Dendritic cell treated with granulocyte-macrophage colony-stimulating factor and Interleukin-4, amounts not matched to agents 40 ng/mL and 50 ng/mL, for 4 days (primary cell): ENCODE data around the gene SYNJ2.
"Not testable (repeated sequence)": the region's sequence is repeated elsewhere in the genome, so short reads cannot be mapped to it uniquely, and the experiment has no call there.

Experiments used
- H3K27ac Mint-ChIP-seq: one replicate; pipeline ENCODE4 v1.8.0; 2022; ENCODE audit warnings: mild to moderate bottlenecking, mixed read lengths
- H3K27me3 Mint-ChIP-seq: one replicate; pipeline ENCODE4 v1.8.0; 2022; ENCODE audit warnings: mild to moderate bottlenecking, mixed read lengths
- H3K36me3 Mint-ChIP-seq: one replicate; pipeline ENCODE4 v1.8.0; 2022; ENCODE audit warnings: low read depth, mixed read lengths
- H3K4me1 Mint-ChIP-seq: one replicate; pipeline ENCODE4 v1.8.0; 2022; ENCODE audit warnings: low read depth, mixed read lengths
- H3K4me3 Mint-ChIP-seq: one replicate; pipeline ENCODE4 v1.8.0; 2022; ENCODE audit warnings: mild to moderate bottlenecking, moderate library complexity, mixed read lengths
- H3K9me3 Mint-ChIP-seq: one replicate; pipeline ENCODE4 v1.8.0; 2022; ENCODE audit warnings: mixed read lengths
- intact Hi-C: fragments of 100-400 bp; cut with micrococcal nuclease; formaldehyde crosslinking; loops from one replicate; pipeline ENCODE4 v1.15.0; 2022

Gene SYNJ2

GRCh38 chr6:157946865-157947532 is 34.7 kb upstream of the SYNJ2 start:
- intact Hi-C loops: loop anchor here (5.0 kb wide), 1 partner anchor 125 kb away; no protein-coding TSS in a partner anchor
- Mint-ChIP-seq H3K4me3 (no peak overlapping the region), H3K36me3 (peaks cover 47% of the 10 kb centered on the region), H3K27ac (no peak overlapping the region), H3K4me1 (no peaks in the 10 kb centered on the region), H3K27me3 (peaks cover 7% of the 10 kb centered on the region), H3K9me3 (peaks cover 9% of the 10 kb centered on the region)

DNA sequence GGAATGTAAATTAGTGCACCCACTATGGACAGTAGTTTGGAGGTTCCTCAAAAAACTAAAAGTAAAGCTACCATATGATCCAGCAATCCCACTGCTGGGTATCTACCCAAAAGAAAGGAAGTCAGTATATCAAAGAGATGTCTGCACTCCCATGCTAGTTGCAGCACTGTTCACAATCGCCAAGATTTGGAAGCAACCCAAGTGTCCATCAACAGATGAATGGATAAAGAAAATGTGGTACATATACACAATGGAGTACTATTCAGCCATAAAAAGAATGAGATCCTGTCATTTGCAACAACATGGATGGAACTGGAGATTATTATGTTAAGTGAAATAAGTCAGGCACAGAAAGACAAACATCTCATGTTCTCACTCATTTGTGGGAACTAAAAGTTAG is 30.8 kb upstream of the SYNJ2 start:
- H3K36me3 Mint-ChIP-seq, H3K4me1 Mint-ChIP-seq, H3K4me3 Mint-ChIP-seq, H3K27ac Mint-ChIP-seq, intact Hi-C loops, H3K9me3 Mint-ChIP-seq: not testable (repeated sequence)
- peaks cover 21% of the 10 kb centered on the region for H3K27me3 Mint-ChIP-seq

GRCh38 chr6:157951828-157952227 is 29.8 kb upstream of the SYNJ2 start:
- Mint-ChIP-seq H3K4me3 (no peak overlapping the region), H3K27ac (no peak overlapping the region), H3K4me1 (no peaks in the 10 kb centered on the region), H3K27me3 (peaks cover 21% of the 10 kb centered on the region), H3K36me3 (no peaks in the 10 kb centered on the region), H3K9me3 (peaks cover 9% of the 10 kb centered on the region)
- intact Hi-C loops: no loop called here

- Mint-ChIP-seq H3K9me3 (peaks cover 12% of the 10 kb centered on the region), H3K27me3 (peaks cover 21% of the 10 kb centered on the region), H3K36me3 (no peaks in the 10 kb centered on the region), H3K4me1 (no peaks in the 10 kb centered on the region), H3K4me3 (no peak overlapping the region), H3K27ac (no peak overlapping the region)
- intact Hi-C loops: no loop called here
Measured at GRCh38 chr6:157952861-157953351, 28.8 kb upstream of the SYNJ2 start.

DNA sequence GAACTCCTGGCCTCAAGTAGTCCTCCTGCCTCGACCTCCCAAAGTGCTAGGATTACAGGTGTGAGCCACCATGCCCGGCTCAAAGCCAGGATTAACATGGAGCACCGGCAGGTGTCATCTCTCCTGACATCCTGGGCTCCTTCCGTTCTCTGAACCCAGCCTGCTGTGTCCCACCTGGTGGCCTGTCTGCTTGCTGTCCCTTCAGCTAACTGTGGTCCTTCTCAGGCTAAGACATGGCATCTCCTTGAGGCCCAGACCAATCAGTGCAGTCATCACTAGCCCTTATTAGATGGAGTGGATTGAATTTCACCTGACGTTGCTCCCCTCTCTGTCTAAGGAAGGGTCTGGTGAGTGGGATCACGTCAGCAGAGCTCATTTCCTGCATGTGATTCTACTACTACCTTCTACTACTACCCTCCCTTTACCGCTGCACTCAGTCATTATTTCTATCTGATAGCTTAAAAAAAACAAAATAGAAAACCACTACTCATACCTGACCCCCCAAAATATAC is 28.0 kb upstream of the SYNJ2 start:
- Mint-ChIP-seq H3K4me3 (no peak overlapping the region), H3K27me3 (peaks cover 20% of the 10 kb centered on the region), H3K4me1 (no peaks in the 10 kb centered on the region), H3K36me3 (peaks cover 2% of the 10 kb centered on the region), H3K9me3 (peaks cover 20% of the 10 kb centered on the region), H3K27ac (no peak overlapping the region)
- intact Hi-C loops: no loop called here

- Mint-ChIP-seq H3K4me3 (no peak overlapping the region), H3K27me3 (peaks cover 18% of the 10 kb centered on the region)
Measured at GRCh38 chr6:157954150-157955117, 27.2 kb upstream of the SYNJ2 start.

GRCh38 chr6:157955675-157956074 is 26.0 kb upstream of the SYNJ2 start:
- Mint-ChIP-seq H3K27me3 (peaks cover 22% of the 10 kb centered on the region), H3K4me3 (no peak overlapping the region), H3K4me1 (no peaks in the 10 kb centered on the region), H3K27ac (no peak overlapping the region), H3K9me3 (peaks cover 29% of the 10 kb centered on the region), H3K36me3 (peaks cover 12% of the 10 kb centered on the region)
- intact Hi-C loops: no loop called here

More at GRCh38 chr6:157954150-157955117, 27.2 kb upstream of the SYNJ2 start:
- Mint-ChIP-seq H3K9me3 (peaks cover 28% of the 10 kb centered on the region), H3K36me3 (peaks cover 10% of the 10 kb centered on the region), H3K4me1 (no peaks in the 10 kb centered on the region), H3K27ac (no peak overlapping the region)
- intact Hi-C loops: no loop called here

DNA sequence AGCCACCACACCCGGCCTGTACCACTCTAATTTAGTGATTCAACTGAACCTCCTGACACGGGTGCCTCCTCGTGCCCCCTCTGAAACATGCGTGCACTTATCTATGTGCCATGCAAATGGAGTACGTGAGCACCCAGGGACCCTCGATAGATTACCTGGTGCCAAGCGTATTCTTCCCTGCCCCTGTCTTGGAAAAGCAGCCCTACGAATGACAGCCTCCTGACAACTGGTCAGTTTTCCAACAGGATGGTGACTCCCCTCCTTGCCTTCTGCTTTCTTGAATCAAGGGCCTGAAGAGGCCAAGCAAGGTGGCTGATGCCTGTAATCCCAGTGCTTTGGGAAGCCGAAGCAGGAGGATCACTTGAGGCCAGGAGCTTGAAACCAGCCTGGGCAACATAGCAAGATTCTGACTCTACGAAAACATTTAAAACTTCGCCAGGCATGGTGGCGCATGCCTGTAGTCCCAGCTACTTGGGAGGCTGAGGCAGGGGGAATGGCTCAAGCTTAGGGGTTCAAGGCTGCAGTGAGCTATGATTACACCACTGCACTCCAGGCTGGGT is 25.4 kb upstream of the SYNJ2 start:
- H3K4me3 Mint-ChIP-seq: no peak overlapping the region
- peaks cover 12% of the 10 kb centered on the region for H3K36me3 Mint-ChIP-seq
- H3K27ac Mint-ChIP-seq: no peak overlapping the region
- intact Hi-C loops: no loop called here
- peaks cover 23% of the 10 kb centered on the region for H3K27me3 Mint-ChIP-seq
- H3K4me1 Mint-ChIP-seq: peaks cover 2% of the 10 kb centered on the region
- peaks cover 29% of the 10 kb centered on the region for H3K9me3 Mint-ChIP-seq

GRCh38 chr6:157959451-157960227 is 22.0 kb upstream of the SYNJ2 start:
- Mint-ChIP-seq H3K4me1 (peaks cover 23% of the 10 kb centered on the region), H3K27ac (no peak overlapping the region), H3K36me3 (peaks cover 12% of the 10 kb centered on the region), H3K9me3 (peaks cover 29% of the 10 kb centered on the region), H3K27me3 (peaks cover 26% of the 10 kb centered on the region), H3K4me3 (no peak overlapping the region)
- intact Hi-C loops: no loop called here

DNA sequence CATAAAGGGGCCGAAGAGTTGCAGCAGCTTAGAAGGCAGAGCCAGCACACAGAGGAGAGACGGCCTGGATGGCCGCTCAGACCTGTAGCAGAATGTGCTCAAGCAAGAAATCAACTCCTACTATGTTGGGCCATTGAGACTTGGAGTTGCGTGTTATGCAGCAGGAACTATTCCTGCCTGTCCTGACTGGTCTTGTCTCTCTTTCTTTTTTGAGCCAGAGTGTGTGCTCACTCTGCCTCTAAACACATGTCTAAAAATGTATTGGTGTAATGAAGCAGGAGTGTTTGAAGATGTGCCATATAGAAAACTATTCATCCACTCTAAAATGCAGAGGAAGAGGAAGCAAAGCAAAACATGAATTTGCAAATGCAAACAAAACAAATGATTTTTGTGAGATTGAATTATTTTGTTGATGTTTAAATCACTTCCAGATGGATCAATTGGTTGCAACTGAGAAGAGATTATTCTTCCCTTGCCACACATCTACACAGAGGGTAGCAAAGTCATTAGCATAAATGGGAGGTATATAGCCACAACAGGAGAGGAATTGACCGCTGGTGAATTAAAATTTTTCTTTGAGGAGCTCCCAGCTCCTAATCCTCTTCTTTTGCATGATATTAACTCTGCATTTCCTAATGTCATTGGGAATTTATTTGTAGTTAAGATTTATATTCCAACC is 20.4 kb upstream of the SYNJ2 start:
- Mint-ChIP-seq H3K36me3 (peaks cover 12% of the 10 kb centered on the region), H3K27ac (no peak overlapping the region), H3K9me3 (peaks cover 29% of the 10 kb centered on the region), H3K4me1 (peaks cover 23% of the 10 kb centered on the region), H3K4me3 (no peak overlapping the region), H3K27me3 (peaks cover 25% of the 10 kb centered on the region)
- intact Hi-C loops: no loop called here

DNA sequence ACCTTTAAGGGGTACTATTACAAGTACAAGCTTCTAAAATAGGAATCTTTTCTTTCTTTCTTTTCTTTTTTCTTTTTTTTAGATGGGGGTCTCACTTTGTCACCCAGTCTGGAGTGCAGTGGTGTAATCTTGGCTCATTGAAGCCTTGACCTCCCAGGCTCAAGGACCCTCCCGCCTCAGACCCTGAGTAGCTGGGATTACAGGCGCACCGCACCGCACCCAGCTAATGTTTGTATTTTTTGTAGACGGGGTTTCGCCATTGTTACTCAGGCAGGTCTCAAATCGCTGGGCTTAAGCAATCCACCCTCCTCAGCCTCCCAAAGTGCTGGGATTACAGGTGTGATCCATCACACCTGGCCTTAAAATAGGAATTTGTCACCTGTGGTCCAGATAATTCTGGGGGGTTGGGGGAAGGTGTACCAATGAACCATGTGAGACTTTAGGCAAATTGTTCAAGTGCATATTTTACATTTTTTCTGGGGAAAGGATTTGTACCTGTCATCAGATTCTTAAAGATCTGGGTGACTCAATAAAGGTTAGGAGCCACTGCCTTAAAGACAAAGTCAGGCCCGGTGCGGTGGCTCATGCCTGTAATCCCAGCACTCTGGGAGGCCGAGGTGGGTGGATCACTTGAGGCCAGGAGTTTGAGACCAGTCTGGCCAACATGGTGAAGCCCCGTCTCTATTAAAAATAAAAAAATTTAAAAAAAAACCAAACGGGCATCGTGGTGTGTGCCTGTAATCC is 19.7 kb upstream of the SYNJ2 start:
- peaks cover 29% of the 10 kb centered on the region for H3K9me3 Mint-ChIP-seq
- H3K27me3 Mint-ChIP-seq: peaks cover 29% of the 10 kb centered on the region
- H3K36me3 Mint-ChIP-seq: peaks cover 12% of the 10 kb centered on the region
- peaks cover 23% of the 10 kb centered on the region for H3K4me1 Mint-ChIP-seq
- no peak overlapping the region for H3K27ac Mint-ChIP-seq
- no peak overlapping the region for H3K4me3 Mint-ChIP-seq
- intact Hi-C loops: no loop called here

GRCh38 chr6:157962601-157963302 is 18.9 kb upstream of the SYNJ2 start:
- Mint-ChIP-seq H3K27me3 (peaks cover 30% of the 10 kb centered on the region), H3K4me1 (peaks cover 23% of the 10 kb centered on the region), H3K27ac (peak overlapping the region; percentile 77), H3K36me3 (peaks cover 12% of the 10 kb centered on the region), H3K4me3 (peak overlapping the region; percentile 25), H3K9me3 (peaks cover 27% of the 10 kb centered on the region)
- intact Hi-C loops: no loop called here
